Measurements from ENCODE around the gene LATS2.

- TF ChIP-seq CTCF (IDR thresholded peaks at IDR 0.05 in 8 of 11, conservative IDR thresholded peaks at IDR 0.05 in 3 of 11) (no peak), POLR2A (IDR thresholded peaks at IDR 0.05) (no peak)
Observed at GRCh38 chr13:21014502-21015170, 46.8 kb downstream of the LATS2 start.
